Panc1 (cell line): Measurements from ENCODE around the gene WNT3A. TPM values are rescaled to one million over a fixed set of nuclear protein-coding genes. Genes with fewer than 3 reads are reported as not detected.

Experiments used
- ATAC-seq: fragments of 200-7000 bp; cut with Tn5 transposase; 2 replicates; pipeline ENCODE4 v1.9.1; 2020; ENCODE audit warnings: mild to moderate bottlenecking, moderate library complexity
- BruUV-seq: library from RNA; stranded (reverse); fragments of 400-500 nt; replicated peaks from 2 replicates; lab custom pipeline; 2021; lab: Mats Ljungman, UMichigan
- CTCF ChIA-PET: fragments of 300-600 bp; sonication (Branson Sonifier 250); formaldehyde crosslinking; loops from one replicate; lab custom pipeline; 2022; ENCODE audit warnings: antibody characterized with exemption; lab: Charles Lee
- POLR2A ChIA-PET: fragments of 300-600 bp; sonication (Branson Sonifier 250); formaldehyde crosslinking; loops from one replicate; lab custom pipeline; 2022; ENCODE audit warnings: antibody characterized with exemption; lab: Charles Lee
- DNase-seq: peaks from one replicate; pipeline ENCODE4 v3.0.0-alpha.2; 2010; ENCODE audit warnings: low read depth, low spot score
- H3K27ac ChIP-seq: 2 replicates; pipeline ENCODE4 v1.5.1; 2011; ENCODE audit warnings: mild to moderate bottlenecking, low read length, inconsistent platforms
- H3K27me3 ChIP-seq: fragments of 200-500 bp; sonication (Bioruptor generic); 2 replicates; pipeline ENCODE4 v1.6.0; 2014; ENCODE audit warnings: low read length, inconsistent platforms; ENCODE audit not compliant: control insufficient read depth, insufficient read depth
- H3K36me3 ChIP-seq: fragments of 200-500 bp; sonication (Bioruptor generic); 2 replicates; pipeline ENCODE4 v1.5.1; 2014; ENCODE audit warnings: inconsistent platforms, mild to moderate bottlenecking, low read length, moderate library complexity; ENCODE audit not compliant: control insufficient read depth, insufficient read depth
- H3K4me1 ChIP-seq: 2 replicates; pipeline ENCODE4 v1.5.1; 2011; ENCODE audit warnings: inconsistent platforms, mild to moderate bottlenecking, low read length, moderate library complexity; ENCODE audit not compliant: control insufficient read depth, insufficient read depth
- H3K4me3 ChIP-seq, 2 experiments: 2 replicates each; pipeline ENCODE4 v1.5.1; 2011 to 2012; ENCODE audit warnings: low read depth in 2 of 2, low read length in 2 of 2, mild to moderate bottlenecking in 2 of 2, inconsistent platforms in 1 of 2, moderate library complexity in 1 of 2
- H3K9me3 ChIP-seq: fragments of 200-500 bp; sonication (Bioruptor generic); 2 replicates; pipeline ENCODE4 v1.5.1; 2014; ENCODE audit warnings: low read depth, mild to moderate bottlenecking, inconsistent platforms, low read length, moderate library complexity; ENCODE audit not compliant: control insufficient read depth, insufficient read depth
- CTCF ChIP-seq: fragments of 450-650 bp; IDR thresholded peaks from 2 replicates; pipeline ENCODE4 v1.5.1; 2017; ENCODE audit warnings: mild to moderate bottlenecking
- POLR2AphosphoS5 ChIP-seq: IDR thresholded peaks from 2 replicates; pipeline ENCODE4 v1.6.1; 2012; ENCODE audit warnings: mild to moderate bottlenecking, low read depth, low read length, moderate library complexity
- REST ChIP-seq, 2 experiments: IDR thresholded peaks; 2 replicates each; pipeline ENCODE4 v1.6.1; 2011 to 2012; ENCODE audit warnings: low read depth in 2 of 2, control low read depth in 1 of 2, low read length in 1 of 2, mild to moderate bottlenecking in 1 of 2, moderate library complexity in 1 of 2; ENCODE audit not compliant: insufficient read depth in 1 of 2
- SIN3A ChIP-seq: IDR thresholded peaks from 2 replicates; pipeline ENCODE4 v1.6.1; 2012; ENCODE audit warnings: low read depth, mild to moderate bottlenecking, low read length, moderate library complexity, borderline replicate concordance; ENCODE audit not compliant: insufficient read depth
- TCF7L2 ChIP-seq: IDR thresholded peaks from 2 replicates; pipeline ENCODE4 v1.6.1; 2011; ENCODE audit warnings: mild to moderate bottlenecking, low read depth, low read length, inconsistent platforms
- in situ Hi-C: cut with HindIII; loops from 2 replicates; pipeline ENCODE4 v1.10.0; 2016; ENCODE audit warnings: low sequenced_read_pairs, low pct_unique_long_range_greater_than_20kb
- intact Hi-C: fragments of 100-400 bp; cut with micrococcal nuclease; formaldehyde crosslinking; loops from one replicate; pipeline ENCODE4 v1.10.0; 2022; ENCODE audit not compliant: unreplicated experiment
- microRNA-seq: library from miRNA; unstranded; fragments of <30 nt; microRNA quantifications from one replicate; pipeline ENCODE4 v1.1.0, GENCODE V29; 2020; ENCODE audit not compliant: unreplicated experiment
- total RNA-seq: library from RNA; stranded (reverse); gene quantifications from one replicate; pipeline ENCODE4 v1.2.1, GENCODE V29; 2021; ENCODE audit not compliant: unreplicated experiment

Gene WNT3A
- total RNA-seq, 1 experiment from 2014 or later, result not detected

- H3K27me3 ChIP-seq, result no peaks in the 10 kb centered on the region
- peaks cover 2% of the 10 kb centered on the region; the same call in 1 of the 2 replicates for H3K36me3 ChIP-seq
- peaks cover 5% of the 10 kb centered on the region; the same call in 1 of the 2 replicates for H3K4me1 ChIP-seq
- DNase-seq, result no peak
- H3K9me3 ChIP-seq, result no peaks in the 10 kb centered on the region
- no peak for ATAC-seq
- in situ Hi-C loops, result no loop called here
- TF ChIP-seq TCF7L2, result no peak
- no peak for TF ChIP-seq POLR2AphosphoS5
- no peak for TF ChIP-seq CTCF
- TF ChIP-seq SIN3A, result no peak
- TF ChIP-seq REST (IDR thresholded peaks at IDR 0.05; ENCODE audit: insufficient read depth in 1 of 2, low read depth in 2 of 2, low read length in 1 of 2), result no peak
- BruUV-seq, result no TSS peak
- no peak overlapping the region for H3K27ac ChIP-seq
- POLR2A ChIA-PET, result no interaction called here
- intact Hi-C loops, result no loop called here
- peak overlapping the region in 1 of 2 experiments; percentile 94; a peak in 2 of 4 replicates for H3K4me3 ChIP-seq
- CTCF ChIA-PET, result no interaction called here
These were observed 103.8 kb downstream of the WNT3A start for GRCh38 chr1:228110556-228110955.

Small RNA genes lying within 50 kb of the gene (microRNA-seq; reads per million reads assigned to microRNA genes)
- 7.6 reads per million, percentile 23 among the genes with 10 or more reads in this experiment for gene MIR3620

Other genes starting within 250 kb of the WNT3A start
- gene PRSS38, start 191.3 kb upstream of the WNT3A start, total RNA-seq, result not detected
- 26.5 TPM for gene WNT9A, start 59.1 kb upstream of the WNT3A start, total RNA-seq
- 321 TPM for gene ARF1, start 75.7 kb downstream of the WNT3A start, total RNA-seq
- 24.9 TPM for gene C1orf35, start 96.3 kb downstream of the WNT3A start, total RNA-seq
- gene MRPL55, start 102.3 kb downstream of the WNT3A start, total RNA-seq, result 53.0 TPM
- 188 TPM for gene GUK1, start 133.3 kb downstream of the WNT3A start, total RNA-seq
- 2.4 TPM for gene GJC2, start 142.9 kb downstream of the WNT3A start, total RNA-seq
- gene IBA57, start 158.8 kb downstream of the WNT3A start, total RNA-seq, result 11.3 TPM
- gene OBSCN, start 201.0 kb downstream of the WNT3A start, total RNA-seq, result 10.5 TPM